Suprapubic skin (tissue), 4 donors: ENCODE measurements around the gene SLC5A3. TPM values are rescaled to one million over a fixed set of nuclear protein-coding genes. Genes with fewer than 3 reads are reported as not detected.

Source experiments
- DNase-seq, 2 donors: peaks; one replicate each; pipeline ENCODE4 v3.0.0-alpha.2; 2019; ENCODE audit warnings: low spot score in 2 of 2
- H3K27ac ChIP-seq: fragments of 200-600 bp; sonication (generic); one replicate; pipeline ENCODE4 v1.5.1; 2019
- H3K27me3 ChIP-seq: fragments of 200-600 bp; sonication (generic); one replicate; pipeline ENCODE4 v1.5.1; 2019
- H3K36me3 ChIP-seq: fragments of 200-600 bp; sonication (generic); one replicate; pipeline ENCODE4 v1.5.1; 2019
- H3K4me1 ChIP-seq: fragments of 200-600 bp; sonication (generic); one replicate; pipeline ENCODE4 v1.5.1; 2019
- H3K4me3 ChIP-seq: fragments of 200-600 bp; sonication (generic); one replicate; pipeline ENCODE4 v1.5.1; 2019; ENCODE audit warnings: mild to moderate bottlenecking
- H3K9me3 ChIP-seq: fragments of 200-600 bp; sonication (generic); one replicate; pipeline ENCODE4 v1.5.1; 2019
- CTCF ChIP-seq, 2 donors: fragments of 200-600 bp in 1 of 2; fragments of 450-650 bp in 1 of 2; sonication (generic) in 1 of 2; IDR thresholded peaks; one replicate each; pipeline ENCODE4 v1.5.1; 2016 to 2019; ENCODE audit warnings: antibody characterized with exemption in 2 of 2, mild to moderate bottlenecking in 1 of 2, moderate library complexity in 1 of 2
- EP300 ChIP-seq: sonication (generic); formaldehyde crosslinking; IDR thresholded peaks from one replicate; pipeline ENCODE4 v1.6.1; 2017; ENCODE audit warnings: antibody characterized with exemption
- POLR2A ChIP-seq, 2 donors: fragments of 450-650 bp; IDR thresholded peaks; one replicate each; pipeline ENCODE4 v1.6.1; 2017; ENCODE audit warnings: antibody characterized with exemption in 2 of 2, mild to moderate bottlenecking in 2 of 2, moderate library complexity in 2 of 2
- POLR2AphosphoS5 ChIP-seq, 3 donors: sonication (generic); formaldehyde crosslinking; IDR thresholded peaks; one replicate each; pipeline ENCODE4 v1.6.1; 2017; ENCODE audit warnings: antibody characterized with exemption in 3 of 3
- WGBS: methylation state at CpG from one replicate; pipeline ENCODE4 v1.1.5; 2018; 5-methylcytosine and 5-hydroxymethylcytosine counted together
- total RNA-seq, 4 donors: library from RNA; depleted of rRNA; stranded (reverse); fragments of >200 nt; gene quantifications; one replicate each; pipeline ENCODE4 v1.1.0, GENCODE V29; 2016

Gene SLC5A3
- total RNA-seq, 4 donors from 2014 or later = 35.8 to 58.1 (median 48.5) TPM

- H3K4me1 ChIP-seq = peaks cover 14% of the 10 kb centered on the region
- no peak overlapping the region for H3K4me3 ChIP-seq
- whole genome bisulfite sequencing = 90% methylated on average over 2 of the region's 2 CpGs
- H3K9me3 ChIP-seq = no peaks in the 10 kb centered on the region
- no peaks in the 10 kb centered on the region for H3K27me3 ChIP-seq
- TF ChIP-seq POLR2AphosphoS5 (IDR thresholded peaks at IDR 0.05) = no peak
- no peak for TF ChIP-seq CTCF (IDR thresholded peaks at IDR 0.05)
- no peak for TF ChIP-seq EP300
- TF ChIP-seq POLR2A (IDR thresholded peaks at IDR 0.05) = no peak
- DNase-seq = no peak
- H3K36me3 ChIP-seq = peaks cover 12% of the 10 kb centered on the region
- H3K27ac ChIP-seq = no peak overlapping the region
Measured at GRCh38 chr21:34122047-34122446, 48.7 kb downstream of the SLC5A3 start.

Other genes starting within 250 kb of the SLC5A3 start
- gene ATP5PO, start 157.8 kb upstream of the SLC5A3 start, total RNA-seq = 100 to 1,000 TPM; 121 to 182 (median 159) TPM
- 10 to 100 TPM; 39.3 to 56.7 (median 45.8) TPM for gene MRPS6, start within 50 bp of the SLC5A3 start, total RNA-seq